Smooth muscle cell (in vitro differentiated cells): ENCODE results near the gene LINC01488. TPM values are rescaled to one million over a fixed set of nuclear protein-coding genes. Genes with fewer than 3 reads are reported as not detected.

Source experiments
- DNase-seq: peaks from one replicate; lab custom pipeline; 2025; ENCODE audit not compliant: unreplicated experiment; lab: John Stamatoyannopoulos, UW
- H2AFZ ChIP-seq: fragments of 200-600 bp; sonication (generic); 2 replicates; pipeline ENCODE4 v1.6.0; 2016; ENCODE audit warnings: antibody characterized with exemption, low read depth, mild to moderate bottlenecking
- H3F3A ChIP-seq: fragments of 200-600 bp; sonication (generic); 2 replicates; pipeline ENCODE4 v1.6.0; 2017; ENCODE audit warnings: antibody characterized with exemption, low read depth
- H3K27ac ChIP-seq: fragments of 200-600 bp; sonication (generic); 2 replicates; pipeline ENCODE4 v1.5.1; 2016; ENCODE audit warnings: low read depth, mild to moderate bottlenecking
- H3K27me3 ChIP-seq: fragments of 200-600 bp; sonication (generic); 2 replicates; pipeline ENCODE4 v1.6.1; 2016; ENCODE audit warnings: low read depth, mild to moderate bottlenecking
- H3K36me3 ChIP-seq: fragments of 200-600 bp; sonication (generic); 2 replicates; pipeline ENCODE4 v1.5.1; 2016; ENCODE audit warnings: low read depth
- H3K4me1 ChIP-seq: fragments of 200-600 bp; sonication (generic); 2 replicates; pipeline ENCODE4 v1.5.1; 2016; ENCODE audit warnings: low read depth
- H3K4me2 ChIP-seq: fragments of 200-600 bp; sonication (generic); 2 replicates; pipeline ENCODE4 v1.6.0; 2016; ENCODE audit warnings: mild to moderate bottlenecking
- H3K4me3 ChIP-seq: fragments of 200-600 bp; sonication (generic); 2 replicates; pipeline ENCODE4 v1.5.1; 2016; ENCODE audit warnings: mild to moderate bottlenecking
- H3K79me2 ChIP-seq: fragments of 200-600 bp; sonication (generic); 2 replicates; pipeline ENCODE4 v1.6.0; 2016; ENCODE audit warnings: low read depth, mild to moderate bottlenecking
- H3K9ac ChIP-seq: fragments of 200-600 bp; sonication (generic); 2 replicates; pipeline ENCODE4 v1.6.0; 2016; ENCODE audit warnings: low read depth
- H3K9me3 ChIP-seq: fragments of 200-600 bp; sonication (generic); replicated peaks from 2 replicates; pipeline ENCODE4 v1.5.1; 2016; ENCODE audit warnings: low read depth
- H4K20me1 ChIP-seq: fragments of 200-600 bp; sonication (generic); 2 replicates; pipeline ENCODE4 v1.6.0; 2016; ENCODE audit warnings: low read depth
- WGBS: methylation state at CpG from one replicate; pipeline ENCODE4 v1.1.7; 2016; ENCODE audit warnings: low lambda C conversion rate; 5-methylcytosine and 5-hydroxymethylcytosine counted together
- polyA plus RNA-seq: library from polyadenylated mRNA; unstranded; fragments of >200 nt; fragmentation: Nextera tagmentation; extraction: Ambion mirVana; gene quantifications from 2 replicates; pipeline ENCODE4 v1.2.1, GENCODE V29; 2016
- total RNA-seq: library from RNA; depleted of rRNA; stranded (reverse); fragments of >200 nt; gene quantifications from 2 replicates; pipeline ENCODE4 v1.2.3, GENCODE V29; 2014
- TF ChIP-seq, protein P1 (sequence below): fragments of 200-600 bp; sonication (generic); IDR thresholded peaks from 2 replicates; pipeline ENCODE4 v1.5.1; 2017; ENCODE audit warnings: borderline replicate concordance, mild to moderate bottlenecking, antibody characterized with exemption; ENCODE audit not compliant: insufficient read depth, poor library complexity, severe bottlenecking

LINC01488 gene
- total and polyA plus RNA-seq, 2 experiments from 2014 or later = not detected

DNA sequence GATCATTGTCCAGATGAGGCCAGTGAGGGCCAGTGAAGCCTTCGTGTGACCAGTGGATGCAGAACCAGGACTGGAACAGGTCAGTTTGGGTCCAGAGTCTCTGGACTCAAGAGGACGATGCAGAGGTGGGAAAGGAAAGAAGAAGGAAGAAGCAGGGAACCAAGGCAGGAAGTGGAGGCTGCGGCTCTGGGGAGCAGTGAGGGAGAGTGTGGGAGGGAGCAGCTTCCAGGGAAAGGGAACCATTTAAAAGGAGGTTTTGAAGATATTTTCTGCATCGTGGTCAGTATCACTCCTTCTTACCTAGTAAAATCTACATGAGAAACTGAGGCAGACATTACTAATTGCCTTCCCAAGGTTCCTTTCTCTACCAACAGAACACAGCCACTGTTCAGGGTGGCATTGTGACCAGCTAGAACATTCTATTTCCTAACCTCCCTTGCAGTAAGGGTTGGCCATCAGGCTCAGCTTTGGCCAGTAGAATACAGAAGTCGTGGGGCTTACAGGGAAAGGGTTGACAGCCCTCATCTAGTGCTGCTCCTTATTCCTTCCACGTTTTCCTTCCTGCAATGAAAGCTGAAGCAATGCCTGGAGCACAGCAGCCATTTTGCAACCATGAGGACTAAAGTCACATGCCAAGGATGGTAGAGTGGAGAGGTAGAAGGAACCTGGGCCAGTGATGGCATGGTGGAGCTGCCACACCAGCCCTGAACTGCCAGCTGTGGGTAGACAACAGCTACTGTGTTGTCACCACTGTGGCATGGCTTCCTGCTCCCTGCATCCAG is 29.1 kb upstream of the LINC01488 start:
- H3K4me2 ChIP-seq = no peak overlapping the region
- H3K27me3 ChIP-seq = no peaks in the 10 kb centered on the region
- peaks cover 20% of the 10 kb centered on the region for H3K4me1 ChIP-seq
- H3K9me3 ChIP-seq = no peaks in the 10 kb centered on the region
- no peak overlapping the region for H3K27ac ChIP-seq
- H3K9ac ChIP-seq = no peak overlapping the region
- DNase-seq = no peak
- H4K20me1 ChIP-seq = no peaks in the 10 kb centered on the region
- H3K79me2 ChIP-seq = no peaks in the 10 kb centered on the region
- WGBS = 91% methylated on average over 6 of the region's 6 CpGs
- H3F3A ChIP-seq = peaks cover 9% of the 10 kb centered on the region
- H3K36me3 ChIP-seq = no peaks in the 10 kb centered on the region
- TF ChIP-seq, protein P1, sequence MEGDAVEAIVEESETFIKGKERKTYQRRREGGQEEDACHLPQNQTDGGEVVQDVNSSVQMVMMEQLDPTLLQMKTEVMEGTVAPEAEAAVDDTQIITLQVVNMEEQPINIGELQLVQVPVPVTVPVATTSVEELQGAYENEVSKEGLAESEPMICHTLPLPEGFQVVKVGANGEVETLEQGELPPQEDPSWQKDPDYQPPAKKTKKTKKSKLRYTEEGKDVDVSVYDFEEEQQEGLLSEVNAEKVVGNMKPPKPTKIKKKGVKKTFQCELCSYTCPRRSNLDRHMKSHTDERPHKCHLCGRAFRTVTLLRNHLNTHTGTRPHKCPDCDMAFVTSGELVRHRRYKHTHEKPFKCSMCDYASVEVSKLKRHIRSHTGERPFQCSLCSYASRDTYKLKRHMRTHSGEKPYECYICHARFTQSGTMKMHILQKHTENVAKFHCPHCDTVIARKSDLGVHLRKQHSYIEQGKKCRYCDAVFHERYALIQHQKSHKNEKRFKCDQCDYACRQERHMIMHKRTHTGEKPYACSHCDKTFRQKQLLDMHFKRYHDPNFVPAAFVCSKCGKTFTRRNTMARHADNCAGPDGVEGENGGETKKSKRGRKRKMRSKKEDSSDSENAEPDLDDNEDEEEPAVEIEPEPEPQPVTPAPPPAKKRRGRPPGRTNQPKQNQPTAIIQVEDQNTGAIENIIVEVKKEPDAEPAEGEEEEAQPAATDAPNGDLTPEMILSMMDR = no peak
- H2AFZ ChIP-seq = no peak overlapping the region
- no peak overlapping the region for H3K4me3 ChIP-seq

DNA sequence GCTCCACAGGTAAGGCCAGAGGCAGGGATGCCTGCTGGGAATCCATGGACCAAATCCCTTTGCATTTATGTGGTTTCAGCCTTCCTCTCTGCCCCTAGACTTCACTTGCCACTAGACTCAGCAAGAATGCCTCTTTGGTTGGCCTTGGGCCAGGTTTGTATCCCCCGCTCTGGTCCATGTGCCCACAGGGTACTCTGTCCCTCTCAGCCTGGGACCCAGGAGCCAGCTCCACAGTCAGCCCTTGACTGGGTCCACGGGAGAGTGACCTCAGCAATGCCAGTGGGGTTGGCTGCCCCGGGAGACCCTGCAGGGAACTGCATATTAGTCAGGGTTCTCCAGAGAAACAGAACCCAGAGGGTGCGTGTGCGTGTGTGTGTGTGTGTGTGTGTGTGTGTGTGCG is 28.3 kb upstream of the LINC01488 start:
- TF ChIP-seq, protein P1 = no peak

DNA sequence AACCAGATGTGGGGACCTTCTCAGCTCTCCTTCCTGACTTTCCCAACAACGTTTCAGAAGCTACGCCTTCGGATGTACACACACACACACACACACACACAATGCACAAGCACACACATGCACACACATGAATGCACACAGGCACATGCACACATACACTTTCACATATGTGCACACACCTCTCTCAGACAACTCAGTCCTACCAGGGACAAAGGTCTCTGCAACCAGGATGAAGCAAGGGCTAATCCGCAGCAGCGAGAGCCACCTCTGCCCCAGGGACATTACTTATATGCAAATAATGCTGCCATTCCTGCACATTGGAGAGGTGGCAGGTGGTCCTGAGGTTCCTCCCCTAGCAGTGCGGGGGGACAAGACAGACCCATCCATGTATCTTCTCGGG is 27.4 kb upstream of the LINC01488 start:
- DNase-seq = no peak
- H3K27me3 ChIP-seq = no peaks in the 10 kb centered on the region
- TF ChIP-seq, protein P1 = no peak
- H2AFZ ChIP-seq = no peak overlapping the region
- peaks cover 2% of the 10 kb centered on the region for H3F3A ChIP-seq
- H3K4me1 ChIP-seq = peaks cover 12% of the 10 kb centered on the region
- H3K27ac ChIP-seq = no peak overlapping the region
- H3K36me3 ChIP-seq = no peaks in the 10 kb centered on the region
- H3K9ac ChIP-seq = no peak overlapping the region
- no peak overlapping the region for H3K4me2 ChIP-seq
- H4K20me1 ChIP-seq = no peaks in the 10 kb centered on the region
- 94% methylated on average over 7 of the region's 7 CpGs for WGBS
- no peak overlapping the region for H3K4me3 ChIP-seq
- H3K79me2 ChIP-seq = no peaks in the 10 kb centered on the region
- H3K9me3 ChIP-seq = no peaks in the 10 kb centered on the region

More for the DNA sequence above, 28.3 kb upstream of the LINC01488 start:
- Histone ChIP-seq H3K36me3 (no peaks in the 10 kb centered on the region), H3K4me3 (no peak overlapping the region), H3K9me3 (no peaks in the 10 kb centered on the region), H3K4me1 (peaks cover 20% of the 10 kb centered on the region), H2AFZ (no peak overlapping the region), H3K79me2 (no peaks in the 10 kb centered on the region), H3K9ac (no peak overlapping the region), H3K27me3 (no peaks in the 10 kb centered on the region), H4K20me1 (no peaks in the 10 kb centered on the region), H3F3A (peaks cover 7% of the 10 kb centered on the region), H3K27ac (no peak overlapping the region), H3K4me2 (no peak overlapping the region)
- 89% methylated on average over 6 of the region's 6 CpGs for WGBS
- no peak for DNase-seq

DNA sequence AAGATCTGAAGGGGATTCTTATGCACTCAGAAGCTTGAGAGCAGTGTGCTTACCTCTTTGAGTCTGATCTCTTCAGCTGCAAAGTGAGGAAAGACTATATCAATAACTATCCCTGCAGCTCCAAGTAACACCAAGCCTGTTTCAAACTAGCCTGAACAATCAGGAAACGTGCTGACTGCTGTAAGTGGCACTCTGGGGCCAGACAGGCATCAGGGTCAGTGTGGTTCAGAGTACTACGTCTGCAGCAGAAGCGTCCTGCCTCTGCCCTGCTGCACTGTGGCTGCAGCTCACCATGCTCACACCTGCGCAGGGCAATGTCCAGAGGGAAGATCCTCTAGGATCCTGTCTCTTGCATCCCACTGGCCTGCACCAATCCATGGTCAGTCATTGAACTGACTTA is 25.5 kb upstream of the LINC01488 start:
- Histone ChIP-seq H3K4me1 (no peaks in the 10 kb centered on the region), H3K27ac (no peak overlapping the region)
- 91% methylated on average over 4 of the region's 4 CpGs for WGBS

More for the DNA sequence above, 25.5 kb upstream of the LINC01488 start:
- H3K9ac ChIP-seq = no peak overlapping the region
- no peak for DNase-seq
- no peak overlapping the region for H2AFZ ChIP-seq
- H3K79me2 ChIP-seq = no peaks in the 10 kb centered on the region
- no peaks in the 10 kb centered on the region for H4K20me1 ChIP-seq
- no peaks in the 10 kb centered on the region for H3K27me3 ChIP-seq
- H3K36me3 ChIP-seq = no peaks in the 10 kb centered on the region
- peaks cover 12% of the 10 kb centered on the region for H3F3A ChIP-seq
- H3K9me3 ChIP-seq = no peaks in the 10 kb centered on the region
- no peak overlapping the region for H3K4me3 ChIP-seq
- no peak overlapping the region for H3K4me2 ChIP-seq
- TF ChIP-seq, protein P1 = no peak
